ENCODE data around the gene GNAI3.

Gene GNAI3

GRCh38 chr1:109637446-109637845 lies 89.0 kb downstream of the GNAI3 start:
- no peak for DNase-seq (ENCODE audit: low read depth, low spot score)

DNA sequence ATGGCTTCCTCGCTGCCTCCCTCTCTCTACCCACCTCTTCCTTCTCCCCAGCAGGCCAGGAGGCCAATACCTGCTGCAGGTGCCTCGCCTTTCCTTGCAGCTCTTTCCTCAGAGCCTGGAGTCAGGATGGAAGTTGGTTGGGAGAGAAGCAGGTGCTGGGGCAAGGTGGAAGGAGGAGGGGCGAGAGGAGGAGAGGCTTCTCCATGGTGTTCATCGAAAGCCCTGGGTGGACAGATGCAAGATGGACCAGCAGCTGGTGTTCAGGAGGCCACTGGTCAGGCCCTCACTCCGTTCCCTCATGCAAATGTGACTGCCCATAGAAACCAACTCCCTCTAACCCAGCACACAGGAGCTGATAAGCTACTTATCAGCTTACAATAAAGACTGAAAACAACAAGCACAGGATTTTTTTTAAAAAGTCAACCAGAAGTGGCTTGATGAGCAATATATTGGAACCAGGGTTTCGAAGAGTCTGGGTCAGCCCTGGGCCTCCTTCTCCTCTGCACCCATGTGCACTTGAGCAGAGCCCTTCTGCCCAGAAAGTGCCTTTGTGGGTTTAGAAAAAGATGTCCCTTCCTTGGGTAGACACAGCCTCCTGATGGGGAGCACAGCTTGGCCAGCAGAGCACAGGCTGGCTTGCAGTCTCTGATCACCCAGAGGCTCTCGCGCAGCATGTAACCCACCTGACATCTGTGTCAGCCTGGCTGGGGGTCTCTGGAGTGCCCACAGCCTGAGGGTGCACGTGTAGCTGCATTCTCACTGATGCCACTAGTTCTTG lies 90.8 kb downstream of the GNAI3 start:
- no peak for DNase-seq (ENCODE audit: low read depth, low spot score)

DNA sequence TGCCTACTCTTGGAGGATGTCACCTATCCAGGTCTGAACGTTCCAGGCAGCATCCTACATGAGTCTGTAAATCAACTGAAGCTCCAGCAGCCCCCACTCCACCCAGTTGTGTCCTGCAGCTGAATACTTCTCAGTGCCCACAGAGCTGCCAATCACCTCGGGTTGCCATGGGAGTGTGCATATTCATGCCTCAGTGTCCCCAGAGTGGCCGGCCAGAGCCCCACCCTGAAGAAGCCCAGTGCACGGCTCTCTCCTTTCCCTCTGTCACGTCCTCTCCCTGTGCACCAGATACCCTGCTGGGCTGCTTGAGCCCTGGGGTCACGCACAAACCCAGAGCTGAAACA lies 91.4 kb downstream of the GNAI3 start:
- no peak for DNase-seq (ENCODE audit: low read depth, low spot score)

- peak; percentile 84 for DNase-seq (ENCODE audit: low read depth, low spot score)
These were observed 92.0 kb downstream of the GNAI3 start for GRCh38 chr1:109640285-109640865.

DNA sequence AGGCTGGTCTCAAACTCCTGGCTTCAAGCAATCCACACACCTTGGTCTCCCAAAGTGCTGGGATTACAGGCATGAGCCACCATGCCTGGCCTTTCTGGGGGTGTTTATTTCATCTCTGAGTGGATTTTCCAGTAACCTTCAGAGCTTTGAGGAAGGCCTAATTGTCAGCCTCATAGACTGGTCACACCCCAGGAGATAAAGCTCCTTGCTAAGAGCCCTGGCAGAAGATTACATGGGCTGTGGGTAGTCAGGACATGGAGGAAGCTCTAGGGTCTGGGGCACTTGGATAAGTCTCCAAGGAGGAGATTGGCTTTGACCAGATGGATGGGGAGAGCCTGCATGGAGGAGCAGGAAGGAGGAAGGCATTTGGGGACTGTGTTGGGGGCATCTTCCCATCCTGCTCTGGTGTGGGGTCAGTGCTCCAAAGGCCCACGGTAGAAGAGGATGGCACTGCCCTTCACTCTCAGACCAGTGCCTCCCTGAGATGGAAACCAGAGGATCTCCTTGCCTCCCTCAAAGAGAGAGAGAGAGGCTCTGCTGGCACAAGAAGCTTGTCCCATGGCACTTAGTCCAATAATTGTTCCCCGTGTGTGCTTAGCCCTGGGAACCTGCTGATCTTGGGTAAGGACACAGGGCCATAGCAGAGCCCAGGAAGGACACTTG lies 92.8 kb downstream of the GNAI3 start:
- DNase-seq (ENCODE audit: low read depth, low spot score) = no peak

DNA sequence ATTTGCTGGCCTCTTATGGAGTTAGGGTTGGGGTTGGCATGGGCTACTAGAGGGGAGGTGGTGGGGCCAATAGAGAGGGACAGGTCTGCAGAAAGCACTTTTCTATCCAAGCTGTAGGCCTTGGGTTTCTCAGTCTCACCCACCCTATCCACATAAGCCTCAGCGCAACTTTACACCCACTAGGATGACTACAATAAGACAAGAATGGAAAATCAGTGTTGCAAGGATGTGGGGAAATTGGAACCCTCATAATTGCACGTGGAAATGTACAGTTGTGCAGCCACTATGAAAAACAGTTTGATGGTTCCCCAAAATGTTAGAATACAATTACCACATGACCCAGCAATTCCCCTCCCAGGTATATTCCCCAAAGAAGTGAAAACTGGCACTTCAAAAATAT lies 93.4 kb downstream of the GNAI3 start:
- no peak for DNase-seq (ENCODE audit: low read depth, low spot score)

- no peak for DNase-seq (ENCODE audit: low read depth, low spot score)
These were observed 94.2 kb downstream of the GNAI3 start for GRCh38 chr1:109642626-109643025.

DNA sequence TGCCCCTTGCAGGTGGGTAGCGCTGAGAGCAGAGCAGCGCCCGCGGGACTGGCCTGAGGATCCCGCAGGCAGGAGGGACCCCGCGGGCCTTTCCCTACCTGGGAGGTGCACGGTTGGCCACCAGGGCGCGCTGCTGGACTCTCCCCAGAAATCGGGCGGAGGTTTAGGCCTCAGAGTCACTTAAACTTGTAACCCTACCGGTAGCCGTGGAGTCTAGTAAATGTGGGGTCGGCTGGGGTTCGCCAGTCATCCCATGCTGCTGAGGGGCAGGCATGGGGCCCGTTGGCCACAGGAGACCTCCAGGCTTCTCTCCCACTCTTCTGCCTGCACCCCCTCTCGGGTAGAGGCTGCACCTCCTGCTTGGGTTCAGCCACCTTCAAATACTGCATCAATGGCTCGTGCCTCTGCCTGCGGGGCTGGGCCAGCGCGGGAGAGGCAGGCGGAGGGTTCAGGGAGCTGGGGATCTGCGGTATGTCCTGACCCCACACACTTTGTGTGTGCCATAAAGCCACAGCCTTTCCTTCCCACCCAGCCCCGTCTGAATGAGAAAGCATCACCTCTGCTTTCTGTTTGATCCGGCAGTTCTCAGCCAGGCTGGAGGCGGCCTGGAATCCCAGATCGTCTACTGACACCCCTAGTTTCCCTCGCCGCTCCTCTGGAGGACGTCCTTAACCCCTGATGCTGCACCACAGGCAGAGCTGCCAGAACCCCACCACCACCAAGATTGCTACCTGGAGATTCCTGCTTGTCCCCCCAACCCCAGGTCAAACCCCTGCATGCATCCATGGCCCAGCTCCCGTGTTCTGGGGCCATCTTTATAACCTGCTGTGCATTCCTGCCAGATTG lies 95.2 kb downstream of the GNAI3 start:
- peak; percentile 68 for DNase-seq (ENCODE audit: low read depth, low spot score)

GRCh38 chr1:109644670-109645069 lies 96.3 kb downstream of the GNAI3 start:
- no peak for DNase-seq (ENCODE audit: low read depth, low spot score)

DNA sequence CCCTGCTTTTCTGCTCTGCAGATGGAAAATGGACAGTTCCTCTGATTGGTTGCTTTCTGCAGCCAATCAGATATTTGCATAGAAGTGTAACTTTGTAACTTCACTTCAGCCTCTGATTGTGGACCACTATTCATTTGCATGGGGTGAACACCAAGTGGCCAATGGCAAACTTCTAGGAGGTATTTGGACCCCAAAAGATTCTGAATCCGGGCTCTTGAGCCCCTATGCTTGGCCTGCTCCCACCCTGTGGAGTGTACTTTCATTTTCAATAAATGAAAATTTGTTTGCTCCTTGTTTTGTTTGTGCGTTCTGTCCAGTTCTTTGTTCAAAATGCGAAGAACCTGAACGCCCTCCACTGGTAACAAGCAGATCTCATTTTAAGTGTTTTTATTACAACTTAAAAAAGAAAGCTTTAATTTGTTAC lies 101.1 kb downstream of the GNAI3 start:
- no peak for DNase-seq (ENCODE audit: low read depth, low spot score)

- DNase-seq (ENCODE audit: low read depth, low spot score) = no peak
These were observed 102.2 kb downstream of the GNAI3 start for GRCh38 chr1:109650609-109651008.

DNA sequence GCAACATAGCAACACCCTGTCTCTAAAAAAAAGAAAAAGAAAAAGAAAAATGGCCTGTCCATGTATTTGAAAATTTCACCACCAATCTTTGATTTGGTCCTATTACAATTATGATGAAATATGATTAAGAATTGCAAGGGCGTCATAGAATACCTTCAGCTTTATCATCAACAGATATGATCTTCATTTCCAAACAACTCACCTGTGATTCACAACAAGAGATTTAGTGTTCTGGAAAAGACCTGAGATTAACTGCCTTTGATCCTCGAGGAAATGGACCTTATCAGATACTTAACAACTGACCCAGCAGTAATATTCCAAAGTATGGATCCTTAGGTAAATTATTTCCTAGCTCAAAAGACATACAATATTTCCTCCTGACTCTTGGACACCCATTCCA lies 104.0 kb downstream of the GNAI3 start:
- DNase-seq (ENCODE audit: low read depth, low spot score) = no peak

DNA sequence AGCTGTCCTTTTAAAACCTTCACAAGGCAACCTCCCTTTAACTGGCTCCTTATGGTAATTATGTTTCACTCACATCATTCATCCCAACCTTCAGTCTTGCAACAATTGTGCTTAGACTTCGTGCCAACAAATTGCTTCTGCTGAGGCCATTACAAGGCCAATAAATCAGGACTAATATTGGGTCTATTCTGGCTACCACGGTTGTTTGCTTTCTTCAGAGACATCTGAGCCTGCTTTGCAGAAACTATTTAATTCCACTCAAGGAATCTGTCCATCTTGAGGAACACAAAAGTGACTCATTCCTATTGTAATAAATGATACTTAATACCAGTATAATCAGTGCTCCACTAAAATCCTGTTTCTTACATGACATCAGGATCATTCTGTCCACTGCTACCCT lies 104.9 kb downstream of the GNAI3 start:
- no peak for DNase-seq (ENCODE audit: low read depth, low spot score)

DNA sequence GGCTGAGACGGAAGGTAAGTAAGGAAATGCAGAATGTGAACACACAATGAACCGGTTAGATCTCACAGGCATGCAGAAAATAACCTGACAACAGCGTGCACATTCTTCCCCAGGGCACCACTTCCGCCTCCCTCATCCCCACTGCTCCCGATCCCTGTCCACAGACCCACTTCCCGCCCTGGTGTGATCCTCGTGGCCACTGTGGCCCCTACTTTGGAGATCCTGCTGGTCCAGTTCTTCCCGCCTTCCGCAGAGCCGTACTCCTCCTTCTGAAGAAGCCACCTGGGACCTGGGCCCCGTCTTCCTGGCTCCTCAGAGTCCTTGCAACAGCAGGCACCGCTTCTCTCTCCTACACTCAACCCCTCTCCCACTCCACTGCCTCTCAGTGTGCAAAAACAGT lies 106.1 kb downstream of the GNAI3 start:
- DNase-seq (ENCODE audit: low read depth, low spot score) = no peak

DNA sequence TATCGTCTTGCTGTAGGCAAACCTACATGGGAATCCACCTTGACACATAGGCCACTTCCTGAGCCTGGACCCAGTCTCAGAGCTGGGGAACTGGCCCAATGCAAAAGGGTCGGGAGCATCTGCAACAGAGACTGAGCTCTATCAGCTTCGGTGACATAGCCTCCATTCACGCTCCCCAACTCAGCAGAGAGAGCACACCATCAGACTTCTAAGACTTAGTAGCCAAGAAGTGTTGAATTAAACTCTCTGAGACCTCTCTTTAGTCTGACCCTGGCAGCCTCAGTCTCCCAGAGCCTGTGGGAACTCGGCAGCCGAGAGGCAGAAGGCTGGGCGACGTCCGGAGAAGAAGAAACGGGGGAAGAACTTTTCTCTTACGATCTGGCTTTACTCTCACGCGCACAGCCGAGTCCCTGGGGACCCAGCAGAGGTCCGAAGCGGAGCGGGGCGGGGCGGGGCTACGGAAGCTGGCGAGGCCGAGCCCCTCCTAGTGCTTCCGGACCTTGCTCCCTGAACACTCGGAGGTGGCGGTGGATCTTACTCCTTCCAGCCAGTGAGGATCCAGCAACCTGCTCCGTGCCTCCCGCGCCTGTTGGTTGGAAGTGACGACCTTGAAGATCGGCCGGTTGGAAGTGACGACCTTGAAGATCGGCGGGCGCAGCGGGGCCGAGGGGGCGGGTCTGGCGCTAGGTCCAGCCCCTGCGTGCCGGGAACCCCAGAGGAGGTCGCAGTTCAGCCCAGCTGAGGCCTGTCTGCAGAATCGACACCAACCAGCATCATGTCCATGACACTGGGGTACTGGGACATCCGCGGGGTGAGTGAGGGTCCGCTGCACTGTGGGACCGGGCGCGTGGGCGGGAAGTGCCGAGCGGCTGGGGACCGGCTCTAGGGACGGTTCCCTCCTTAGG lies 107.5 kb downstream of the GNAI3 start, which contains the start of gene GSTM4:
GSTM4 (plus strand) TSS at position 485 of the 905 bp plus-strand sequence; CDS start at position 776, 291 bp downstream.
- peak; percentile 43 for DNase-seq (ENCODE audit: low read depth, low spot score)

- no peak for DNase-seq (ENCODE audit: low read depth, low spot score)
These were observed 109.0 kb downstream of the GNAI3 start for GRCh38 chr1:109657395-109657794.

DNA sequence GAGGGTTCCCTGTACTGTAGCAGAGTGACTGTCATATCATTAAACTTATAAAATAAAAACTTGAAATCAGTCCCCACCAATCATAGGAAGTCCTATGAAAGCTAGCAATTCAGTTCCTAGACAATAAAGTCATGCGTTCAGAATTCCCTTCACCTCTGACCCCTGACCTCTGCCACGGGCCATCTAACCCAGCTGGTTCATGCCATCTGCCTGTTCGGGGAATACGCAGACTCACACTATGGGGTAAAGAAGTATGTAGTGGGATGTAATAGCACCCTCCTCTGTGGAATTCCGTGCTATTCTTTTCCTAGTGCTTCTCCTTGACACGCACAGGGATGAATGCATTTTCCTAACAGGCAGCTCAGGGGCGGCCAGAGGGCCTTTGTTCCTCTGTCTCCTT lies 109.6 kb downstream of the GNAI3 start:
- no peak for DNase-seq (ENCODE audit: low read depth, low spot score)

DNA sequence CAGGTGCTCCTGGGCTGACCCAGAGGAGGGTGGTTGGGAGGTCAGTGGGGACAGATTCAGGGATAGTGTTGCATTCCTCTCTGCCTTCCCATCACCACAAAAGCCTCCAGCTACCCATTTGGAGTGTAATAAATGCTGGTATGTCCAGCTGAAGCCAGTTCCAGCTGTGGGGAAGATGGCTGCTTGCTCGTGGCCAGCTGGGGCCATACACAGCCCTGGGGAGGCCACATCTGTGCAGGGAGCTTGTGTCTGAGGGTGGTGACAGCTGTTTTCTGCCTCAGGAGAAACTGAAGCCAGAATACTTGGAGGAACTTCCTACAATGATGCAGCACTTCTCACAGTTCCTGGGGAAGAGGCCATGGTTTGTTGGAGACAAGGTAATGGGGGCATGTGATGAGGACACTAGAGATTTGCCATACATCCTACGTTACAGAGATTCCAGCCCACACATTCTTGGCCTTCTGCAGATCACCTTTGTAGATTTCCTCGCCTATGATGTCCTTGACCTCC lies 110.2 kb downstream of the GNAI3 start:
- DNase-seq (ENCODE audit: low read depth, low spot score) = no peak

DNA sequence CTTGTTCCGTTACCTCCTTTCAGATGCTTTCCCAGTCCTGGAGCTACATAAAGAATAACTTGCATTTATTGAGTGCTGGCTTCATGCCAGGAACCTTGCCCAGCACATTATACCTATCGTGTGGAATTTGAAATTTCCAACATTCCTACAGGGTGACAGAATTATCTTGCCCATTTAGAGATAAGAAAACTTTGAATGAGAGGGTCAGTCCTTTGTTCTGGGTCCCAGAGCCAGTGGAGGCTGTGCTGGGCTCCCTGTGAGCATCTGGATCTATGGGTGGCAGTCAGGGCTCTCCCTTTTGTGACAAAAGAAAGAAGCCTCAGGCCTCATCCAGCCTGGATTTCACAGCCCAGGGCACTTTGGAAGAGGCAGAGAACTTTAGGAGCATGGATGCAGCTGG lies 110.7 kb downstream of the GNAI3 start:
- no peak for DNase-seq (ENCODE audit: low read depth, low spot score)

GRCh38 chr1:109659997-109660690 lies 111.7 kb downstream of the GNAI3 start:
- DNase-seq (ENCODE audit: low read depth, low spot score) = no peak

All from activated CD4-positive, CD25-positive, alpha-beta regulatory T cell treated with anti-CD3 and anti-CD28 coated beads, Interleukin-2, amount 50 U/mL, for 16 hours (primary cell).